ENCODE data around the gene MED15.

- TF ChIP-seq CTCF (IDR thresholded peaks at IDR 0.05) (no peak), EZH2 (IDR thresholded peaks at IDR 0.05) (no peak)
These were observed 99.3 kb downstream of the MED15 start for GRCh38 chr22:20606784-20607128.

Data from neural progenitor cell (in vitro differentiated cells).